Thoracic aorta (tissue), 2 donors: ENCODE data around the gene IER2. TPM values are rescaled to one million over a fixed set of nuclear protein-coding genes. Genes with fewer than 3 reads are reported as not detected.
"Not testable (repeated sequence)": the region's sequence is repeated elsewhere in the genome, so short reads cannot be mapped to it uniquely, and the experiment has no call there.

Experiments used
- ATAC-seq: fragments of 150-250 bp; one replicate; pipeline ENCODE4 v1.8.0; 2017; ENCODE audit warnings: low read depth; ENCODE audit not compliant: insufficient number of reproducible peaks, low FRiP score
- DNase-seq: peaks from one replicate; pipeline ENCODE4 v3.0.0-alpha.2; 2020; ENCODE audit warnings: low spot score
- H3K27ac ChIP-seq, 2 donors: fragments of 200-600 bp; sonication (generic); 1 replicate in 1 of 2; 2 replicates in 1 of 2; pipeline ENCODE4 v1.5.1; 2016; ENCODE audit warnings: mild to moderate bottlenecking in 2 of 2, moderate library complexity in 2 of 2
- H3K27me3 ChIP-seq: fragments of 200-600 bp; sonication (generic); replicated peaks from 2 replicates; pipeline ENCODE4 v1.6.0; 2016; ENCODE audit warnings: mild to moderate bottlenecking; ENCODE audit not compliant: insufficient read depth
- H3K36me3 ChIP-seq: fragments of 200-600 bp; sonication (generic); one replicate; pipeline ENCODE4 v1.5.1; 2016
- H3K4me1 ChIP-seq, 2 donors: fragments of 200-600 bp; sonication (generic); 1 replicate in 1 of 2; 2 replicates in 1 of 2; pipeline versions ENCODE4 v1.5.1 to v1.6.0; 2016; ENCODE audit warnings: low read depth in 2 of 2, mild to moderate bottlenecking in 1 of 2; ENCODE audit not compliant: control insufficient read depth in 1 of 2
- H3K4me3 ChIP-seq: fragments of 200-600 bp; sonication (generic); 2 replicates; pipeline ENCODE4 v1.5.1; 2016; ENCODE audit warnings: mild to moderate bottlenecking
- H3K9me3 ChIP-seq: fragments of 200-600 bp; sonication (generic); 2 replicates; pipeline ENCODE4 v1.5.1; 2016
- total RNA-seq, 2 donors: library from RNA; depleted of rRNA; stranded (reverse); fragments of >200 nt; gene quantifications; one replicate each; pipeline versions ENCODE4 v1.1.0 to v1.2.3, GENCODE V29; 2016
- TF ChIP-seq, protein P1 (sequence below): fragments of 200-600 bp; sonication (generic); IDR thresholded peaks from one replicate; pipeline ENCODE4 v1.5.1; 2019; ENCODE audit warnings: antibody characterized with exemption

Gene IER2
- total RNA-seq, 2 donors from 2014 or later = 125 to 440 TPM

DNA sequence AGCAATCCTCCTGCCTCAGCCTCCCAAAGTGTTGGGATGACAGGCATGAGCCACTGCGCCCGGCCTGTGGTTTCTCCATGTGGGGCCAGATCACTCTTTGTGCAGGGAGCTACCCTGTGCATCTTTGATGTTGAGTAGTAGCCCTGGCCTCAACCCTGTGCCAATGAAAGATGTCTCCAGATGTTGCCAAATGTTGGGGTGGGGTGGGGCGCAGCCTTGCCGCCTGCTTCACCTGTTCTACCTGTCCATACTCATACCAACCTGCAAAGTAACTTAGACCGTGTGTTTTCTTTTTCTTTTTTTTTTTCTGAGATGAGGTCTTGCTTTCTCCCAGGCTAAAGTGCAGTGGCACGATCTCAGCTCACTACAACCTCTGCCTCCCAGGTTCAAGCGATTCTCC lies 20.9 kb downstream of the IER2 start:
- Histone ChIP-seq H3K36me3 (no peaks in the 10 kb centered on the region), H3K27ac (peak overlapping the region in 1 of 2 donors; percentile 86), H3K27me3 (no peaks in the 10 kb centered on the region), H3K4me1 (peaks cover 33 to 56% of the 10 kb centered on the region in 2 donors), H3K9me3 (no peaks in the 10 kb centered on the region), H3K4me3 (no peak overlapping the region)
- ATAC-seq (no peak), DNase-seq (no peak)
- TF ChIP-seq, protein P1, sequence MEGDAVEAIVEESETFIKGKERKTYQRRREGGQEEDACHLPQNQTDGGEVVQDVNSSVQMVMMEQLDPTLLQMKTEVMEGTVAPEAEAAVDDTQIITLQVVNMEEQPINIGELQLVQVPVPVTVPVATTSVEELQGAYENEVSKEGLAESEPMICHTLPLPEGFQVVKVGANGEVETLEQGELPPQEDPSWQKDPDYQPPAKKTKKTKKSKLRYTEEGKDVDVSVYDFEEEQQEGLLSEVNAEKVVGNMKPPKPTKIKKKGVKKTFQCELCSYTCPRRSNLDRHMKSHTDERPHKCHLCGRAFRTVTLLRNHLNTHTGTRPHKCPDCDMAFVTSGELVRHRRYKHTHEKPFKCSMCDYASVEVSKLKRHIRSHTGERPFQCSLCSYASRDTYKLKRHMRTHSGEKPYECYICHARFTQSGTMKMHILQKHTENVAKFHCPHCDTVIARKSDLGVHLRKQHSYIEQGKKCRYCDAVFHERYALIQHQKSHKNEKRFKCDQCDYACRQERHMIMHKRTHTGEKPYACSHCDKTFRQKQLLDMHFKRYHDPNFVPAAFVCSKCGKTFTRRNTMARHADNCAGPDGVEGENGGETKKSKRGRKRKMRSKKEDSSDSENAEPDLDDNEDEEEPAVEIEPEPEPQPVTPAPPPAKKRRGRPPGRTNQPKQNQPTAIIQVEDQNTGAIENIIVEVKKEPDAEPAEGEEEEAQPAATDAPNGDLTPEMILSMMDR = no peak

DNA sequence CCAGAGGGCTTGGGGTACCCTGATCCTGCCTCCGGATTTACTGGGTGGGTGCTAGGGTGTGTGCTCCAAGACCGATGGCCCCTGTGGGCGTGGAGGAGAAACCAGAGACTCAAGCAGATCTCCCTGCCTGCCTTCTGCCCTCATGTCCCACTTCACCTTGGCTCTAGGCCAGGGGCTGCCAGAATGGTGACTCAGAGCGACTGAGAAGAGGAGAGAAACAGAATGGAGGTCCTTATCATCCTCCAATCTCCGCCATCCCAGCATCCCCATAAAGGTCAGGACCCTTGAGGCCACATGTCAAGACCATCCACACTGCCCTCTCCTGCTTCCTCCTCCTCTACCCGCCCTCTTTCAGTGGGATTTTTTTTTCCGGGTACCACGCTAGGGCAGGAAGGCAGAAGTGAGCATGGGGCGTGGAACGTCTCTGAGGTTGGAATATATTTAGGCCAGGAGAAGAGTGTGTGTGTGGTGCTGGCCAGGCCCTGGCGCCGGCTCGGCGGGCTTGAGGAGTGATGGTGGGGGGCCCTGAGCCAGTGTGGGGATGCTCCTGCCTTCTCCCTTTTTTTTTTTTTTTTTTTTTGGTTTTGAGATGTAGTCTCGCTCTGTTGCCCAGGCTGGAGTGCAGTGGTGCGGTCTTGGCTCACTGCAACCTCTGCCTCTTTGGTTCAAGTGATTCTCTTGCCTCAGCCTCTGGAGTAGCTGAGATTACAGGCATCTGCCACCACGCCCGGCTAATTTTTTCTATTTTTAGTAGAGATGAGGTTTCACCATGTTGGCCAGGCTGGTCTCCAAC lies 22.3 kb downstream of the IER2 start:
- Histone ChIP-seq H3K4me3 (peak overlapping the region; percentile 55), H3K27me3 (no peaks in the 10 kb centered on the region), H3K4me1 (peaks cover 27 to 42% of the 10 kb centered on the region in 2 donors), H3K36me3 (no peaks in the 10 kb centered on the region), H3K9me3 (no peaks in the 10 kb centered on the region), H3K27ac (peak overlapping the region; percentile 86 to 91)
- peak; percentile 89 for DNase-seq
- TF ChIP-seq, protein P1 = no peak
- ATAC-seq = peak; percentile 69

DNA sequence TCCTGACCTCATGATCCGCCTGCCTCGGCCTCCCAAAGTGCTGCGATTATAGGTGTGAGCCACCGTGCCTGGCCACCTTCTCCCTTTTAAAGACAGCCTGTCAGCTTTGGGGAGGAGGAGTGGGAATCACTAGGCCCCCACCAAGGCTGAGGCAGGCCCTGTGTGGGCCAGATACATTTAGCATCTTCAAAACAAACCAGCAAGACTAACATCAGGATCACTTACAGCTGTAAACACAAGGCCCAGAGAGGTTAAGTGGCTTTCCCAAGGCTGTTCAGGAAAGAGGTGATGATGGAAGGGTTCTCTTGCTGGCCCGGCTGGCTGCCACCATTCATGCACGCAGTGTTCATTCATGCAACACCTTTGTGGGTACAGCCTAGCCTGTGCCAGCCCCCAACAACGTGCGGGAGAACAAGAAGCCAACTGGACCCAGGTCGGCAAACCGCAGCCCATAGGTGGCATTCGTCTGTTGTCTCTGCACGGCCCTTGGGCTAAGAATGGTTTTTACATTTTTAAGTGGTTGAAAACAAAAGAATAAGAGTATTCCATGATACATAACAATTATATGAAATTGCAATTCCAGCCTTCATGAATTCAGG lies 23.0 kb downstream of the IER2 start:
- ATAC-seq (no peak), DNase-seq (no peak)
- TF ChIP-seq, protein P1 = no peak
- no peaks in the 10 kb centered on the region for H3K9me3 ChIP-seq
- H3K4me3 ChIP-seq = no peak overlapping the region
- no peaks in the 10 kb centered on the region for H3K36me3 ChIP-seq
- H3K27ac ChIP-seq = peak overlapping the region; percentile 86 to 91
- H3K4me1 ChIP-seq = peaks cover 23 to 40% of the 10 kb centered on the region in 2 donors
- H3K27me3 ChIP-seq = no peaks in the 10 kb centered on the region

DNA sequence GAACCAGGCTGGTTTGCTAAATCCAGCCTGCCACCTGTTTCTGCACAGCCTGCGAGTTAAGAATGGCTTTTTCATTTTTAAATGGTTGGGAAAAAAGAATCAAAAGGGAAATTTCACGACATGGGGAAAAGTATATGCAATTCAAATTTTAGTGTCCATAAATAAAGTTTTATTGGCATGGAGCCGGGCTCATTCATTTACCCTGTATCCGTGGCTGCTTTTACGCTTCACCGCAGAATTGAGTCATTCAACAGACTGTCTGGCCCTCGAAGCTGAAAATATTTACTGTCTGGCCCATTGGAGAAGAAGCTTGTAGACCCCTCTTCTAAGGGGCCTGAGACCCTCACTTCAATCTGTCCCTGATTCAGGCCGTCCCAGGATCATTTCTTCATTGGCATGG lies 26.1 kb downstream of the IER2 start:
- H3K27ac ChIP-seq = no peak overlapping the region
- TF ChIP-seq, protein P1 = no peak
- no peaks in the 10 kb centered on the region for H3K27me3 ChIP-seq
- peaks cover 17 to 19% of the 10 kb centered on the region in 2 donors for H3K4me1 ChIP-seq
- no peak overlapping the region for H3K4me3 ChIP-seq
- ATAC-seq (no peak), DNase-seq (no peak)
- no peaks in the 10 kb centered on the region for H3K36me3 ChIP-seq
- H3K9me3 ChIP-seq = no peaks in the 10 kb centered on the region

GRCh38 chr19:13177584-13177983 lies 27.4 kb downstream of the IER2 start:
- peaks cover 17 to 20% of the 10 kb centered on the region in 2 donors for H3K4me1 ChIP-seq
- DNase-seq, H3K36me3 ChIP-seq, H3K4me3 ChIP-seq, H3K27me3 ChIP-seq, ATAC-seq, H3K27ac ChIP-seq, H3K9me3 ChIP-seq: not testable (repeated sequence)

DNA sequence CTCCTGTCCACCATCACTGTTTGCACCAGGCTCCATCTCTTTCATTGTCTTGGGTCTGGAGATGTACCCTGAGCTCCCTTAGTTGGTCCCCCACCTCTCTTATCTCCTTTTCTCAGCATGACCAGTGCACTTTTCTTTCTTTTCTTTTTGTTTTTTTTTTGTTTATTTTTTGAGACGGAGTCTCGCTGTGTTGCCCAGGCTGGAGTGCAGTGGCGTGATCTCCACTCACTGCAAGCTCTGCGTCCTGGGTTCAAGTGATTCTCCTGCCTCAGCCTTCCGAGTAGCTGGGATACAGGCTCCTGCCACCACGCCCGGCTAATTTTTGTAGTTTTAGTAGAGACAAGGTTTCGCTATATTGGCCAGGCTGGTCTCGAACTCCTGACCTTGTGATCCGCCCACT lies 28.1 kb downstream of the IER2 start:
- H3K27me3 ChIP-seq, H3K27ac ChIP-seq, H3K36me3 ChIP-seq, DNase-seq, H3K9me3 ChIP-seq, H3K4me3 ChIP-seq, ATAC-seq: not testable (repeated sequence)
- H3K4me1 ChIP-seq = peaks cover 10 to 13% of the 10 kb centered on the region in 2 donors
